GM18520 (cell line): ENCODE measurements around the gene NAALADL2.
"Not testable (repeated sequence)": the region's sequence is repeated elsewhere in the genome, so short reads cannot be mapped to it uniquely, and the experiment has no call there.

Source experiments
- ATAC-seq: cut with Tn5 transposase; IDR thresholded peaks from one replicate; pipeline ENCODE4 v1.9.1; 2021; ENCODE audit not compliant: unreplicated experiment

Gene NAALADL2

GRCh38 chr3:175460849-175461399 is 601.8 kb downstream of the NAALADL2 start:
- not testable (repeated sequence) for ATAC-seq

DNA sequence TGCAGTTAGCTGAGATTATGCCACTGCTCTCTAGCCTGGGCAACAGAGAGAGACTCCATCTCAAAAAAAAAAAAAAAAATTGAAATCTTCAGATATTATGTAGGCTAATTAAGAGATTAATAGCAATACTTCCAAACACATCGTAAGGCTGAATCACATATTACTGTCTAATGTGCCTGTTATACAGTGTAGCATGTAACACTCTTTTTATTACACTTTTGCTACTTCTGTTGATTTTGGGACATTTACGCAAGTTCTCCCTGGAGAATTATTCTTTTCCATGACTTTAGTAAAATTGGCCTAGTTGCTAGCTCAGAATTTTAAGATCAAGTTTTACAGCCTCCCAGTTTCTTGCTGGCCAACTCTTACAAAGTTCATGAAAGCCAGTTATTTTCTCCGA is 605.2 kb downstream of the NAALADL2 start:
- no peak for ATAC-seq

DNA sequence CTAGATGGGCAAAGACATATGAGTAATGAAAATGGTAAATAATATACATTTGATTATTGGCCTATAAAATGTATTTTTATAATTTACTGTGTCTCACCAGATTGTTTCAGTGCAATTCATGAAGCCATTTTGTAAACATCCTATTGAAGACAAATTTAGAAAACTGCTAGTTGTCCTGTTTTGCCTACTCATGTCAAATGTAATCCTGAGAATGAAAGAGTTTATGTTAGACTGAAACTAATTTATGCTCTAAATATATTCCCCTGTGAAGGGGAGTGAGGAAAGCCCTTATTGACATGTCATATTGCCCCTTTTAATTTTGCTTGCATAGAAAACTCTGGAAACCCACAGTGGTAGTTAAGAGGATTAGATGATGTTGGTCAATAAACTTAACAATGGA is 610.0 kb downstream of the NAALADL2 start:
- no peak for ATAC-seq

DNA sequence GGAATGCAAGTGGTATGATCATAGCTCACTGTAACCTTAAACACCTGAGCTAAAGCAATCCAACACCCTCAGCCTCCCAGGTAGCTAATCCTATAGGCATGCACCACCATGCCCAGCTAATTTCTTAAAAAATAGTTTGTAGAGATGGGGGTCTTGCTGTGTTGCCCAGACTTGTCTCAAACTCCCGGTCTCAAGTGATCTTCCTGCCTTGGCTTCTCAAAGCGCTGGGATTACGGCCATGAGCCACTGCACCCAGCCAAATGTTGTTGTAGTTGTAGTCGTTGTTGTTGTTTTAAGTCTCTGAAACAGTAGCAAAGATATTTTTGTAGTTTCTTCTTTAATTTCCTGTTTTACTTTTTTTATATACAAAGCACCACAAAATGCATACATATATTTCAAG is 616.6 kb downstream of the NAALADL2 start:
- no peak for ATAC-seq

- ATAC-seq = no peak
Observed at GRCh38 chr3:175476489-175476888, 617.4 kb downstream of the NAALADL2 start.

GRCh38 chr3:175477651-175478224 is 618.6 kb downstream of the NAALADL2 start:
- ATAC-seq = peak; percentile 86

- ATAC-seq = no peak
Observed at GRCh38 chr3:175478301-175478700, 619.2 kb downstream of the NAALADL2 start.

GRCh38 chr3:175479175-175479574 is 620.0 kb downstream of the NAALADL2 start:
- no peak for ATAC-seq

DNA sequence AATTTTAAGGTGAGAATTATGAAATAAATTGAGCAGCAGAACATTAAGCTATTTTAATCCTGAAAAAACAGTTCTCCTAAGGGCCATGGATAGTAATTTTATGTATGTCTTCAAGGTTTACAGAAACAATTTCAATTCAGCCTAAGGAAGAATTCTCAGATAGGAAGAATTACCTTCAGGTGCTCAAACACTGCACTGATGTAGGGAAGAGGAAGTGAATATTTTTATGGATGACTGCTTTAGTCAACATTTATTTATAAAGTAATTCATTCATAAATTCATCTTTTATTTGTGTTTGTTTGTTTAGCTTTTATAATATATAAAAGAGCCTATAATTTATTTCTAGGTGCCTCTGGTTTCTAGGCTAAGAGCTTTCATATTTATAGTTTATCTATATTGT is 620.7 kb downstream of the NAALADL2 start:
- ATAC-seq = no peak

DNA sequence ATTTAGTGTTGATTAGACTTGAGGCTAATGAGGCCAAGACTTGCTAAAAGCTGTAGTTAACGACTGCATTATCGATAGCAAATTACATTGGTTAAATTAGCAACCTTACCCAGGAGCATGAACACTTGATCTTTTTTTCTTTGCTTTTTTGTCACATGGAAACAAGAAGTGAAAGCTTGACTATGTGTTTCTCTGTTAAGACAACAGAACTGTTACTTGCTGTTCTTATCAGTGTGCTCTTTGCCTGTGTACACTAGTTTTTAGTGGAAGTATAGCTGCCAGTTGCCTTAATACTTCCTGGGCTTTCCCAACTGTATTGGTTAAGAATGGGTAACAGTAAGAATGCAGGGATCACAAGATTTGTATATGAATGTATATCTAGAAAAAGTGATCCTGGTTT is 625.5 kb downstream of the NAALADL2 start:
- no peak for ATAC-seq

DNA sequence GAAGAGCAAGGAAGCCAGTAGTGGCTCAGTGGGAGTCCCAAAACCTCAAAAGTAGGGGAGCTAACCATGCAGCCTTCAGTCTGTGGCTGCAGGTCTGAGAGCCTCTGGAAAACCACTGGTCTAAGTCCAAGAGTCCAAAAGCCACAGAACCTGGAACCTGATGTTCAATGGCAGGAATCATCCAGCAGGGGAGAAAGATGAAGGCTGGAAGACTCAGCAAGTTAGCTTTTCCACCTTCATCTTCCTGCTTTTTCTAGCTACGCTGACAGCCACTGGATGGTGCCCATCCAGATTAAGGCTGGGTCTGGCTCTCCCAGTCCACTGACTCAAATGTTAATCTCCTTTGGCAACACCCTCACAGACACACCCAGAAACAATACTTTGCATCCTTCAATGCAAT is 626.3 kb downstream of the NAALADL2 start:
- no peak for ATAC-seq

- ATAC-seq = no peak
Observed at GRCh38 chr3:175486255-175486654, 627.1 kb downstream of the NAALADL2 start.

- peak; percentile 35 for ATAC-seq
Observed at GRCh38 chr3:175489406-175489805, 630.3 kb downstream of the NAALADL2 start.

- no peak for ATAC-seq
Observed at GRCh38 chr3:175493301-175493700, 634.2 kb downstream of the NAALADL2 start.

- peak; percentile 81 for ATAC-seq
Observed at GRCh38 chr3:175495331-175495730, 636.2 kb downstream of the NAALADL2 start.

GRCh38 chr3:175502155-175502554 is 643.0 kb downstream of the NAALADL2 start:
- ATAC-seq = no peak

GRCh38 chr3:175511219-175511785 is 652.2 kb downstream of the NAALADL2 start:
- ATAC-seq = no peak

DNA sequence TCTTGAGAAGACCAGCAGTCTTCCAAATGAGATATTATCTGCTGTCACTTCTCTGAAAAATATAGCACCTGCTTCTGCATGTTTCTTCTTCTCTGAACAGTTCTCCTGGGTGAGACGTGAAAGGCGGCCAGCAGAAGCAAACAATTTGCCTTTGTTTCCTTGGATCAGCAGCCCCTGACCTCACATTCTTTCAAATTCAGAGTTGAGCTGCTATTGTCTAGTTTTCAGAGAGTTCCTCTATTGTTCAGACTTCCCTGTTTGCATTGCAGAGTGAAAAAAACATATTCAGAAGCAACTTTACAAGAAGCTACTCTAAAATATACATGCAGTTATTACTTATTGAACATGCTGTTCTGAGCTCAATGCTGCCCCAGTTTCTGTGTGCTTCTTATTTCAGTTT is 653.6 kb downstream of the NAALADL2 start:
- no peak for ATAC-seq

GRCh38 chr3:175518459-175518858 is 659.3 kb downstream of the NAALADL2 start:
- ATAC-seq = peak; percentile 61

DNA sequence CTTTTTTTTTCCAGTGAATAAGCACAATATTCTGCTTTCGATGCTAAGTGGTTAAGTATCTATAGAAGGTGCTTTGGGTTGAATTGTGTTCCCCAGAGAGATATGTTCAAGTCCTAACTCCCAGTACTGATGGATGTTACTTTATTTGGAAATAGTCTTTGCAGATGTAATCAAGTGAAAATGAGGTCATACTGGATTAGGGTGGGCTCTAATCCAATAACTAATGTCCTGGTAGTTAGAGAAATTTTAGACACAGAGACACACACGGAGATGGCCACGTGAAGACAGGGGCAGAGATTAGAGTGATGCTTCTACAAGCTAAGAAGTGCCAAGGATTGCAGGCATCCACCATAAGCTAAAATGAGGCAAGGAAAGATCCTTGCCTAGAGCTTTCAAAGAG is 662.3 kb downstream of the NAALADL2 start:
- ATAC-seq = no peak

DNA sequence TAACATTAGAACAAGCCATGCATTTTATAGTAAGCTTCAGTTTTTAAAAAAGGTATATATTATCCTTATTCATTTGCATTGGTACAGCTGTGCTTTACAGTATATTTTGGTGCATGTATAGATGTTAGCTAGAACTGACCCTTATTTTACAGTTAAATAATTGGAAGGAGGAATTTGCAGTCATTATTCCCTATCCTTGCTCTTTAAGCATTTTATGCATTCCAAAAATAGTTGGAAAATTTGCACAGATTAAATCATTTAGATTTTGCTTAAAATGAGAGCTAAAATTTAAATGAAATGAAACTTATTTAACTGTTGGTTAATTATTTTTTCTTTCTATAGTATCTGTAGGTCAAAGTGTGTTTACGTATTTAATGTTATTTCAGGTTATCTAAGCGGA is 667.1 kb downstream of the NAALADL2 start:
- no peak for ATAC-seq

GRCh38 chr3:175526609-175527280 is 667.6 kb downstream of the NAALADL2 start:
- no peak for ATAC-seq
